Stimulated activated naive B cell treated with anti-CD40 and anti-IgM and Interleukin-4, amounts not matched to agents 10 μg/mL and 1 μg/mL and 100 μg/mL, for 72 hours (primary cell): Measurements from ENCODE around the gene ASXL1.
"Not testable (repeated sequence)": the region's sequence is repeated elsewhere in the genome, so short reads cannot be mapped to it uniquely, and the experiment has no call there.

Source experiments
- ATAC-seq, 2 donors: fragments of 150-1000 bp; cut with Tn5 transposase; replicated peaks; 2 replicates each; pipeline ENCODE4 v1.10.0; 2021; ENCODE audit warnings: moderate library complexity in 1 of 2
- DNase-seq: peaks from one replicate; pipeline ENCODE4 v3.0.0; 2021
- H3K27ac Mint-ChIP-seq: one replicate; pipeline ENCODE4 v1.8.0; 2022; ENCODE audit warnings: mild to moderate bottlenecking, mixed read lengths
- H3K27me3 Mint-ChIP-seq, 2 donors: one replicate each; pipeline ENCODE4 v1.8.0; 2022; ENCODE audit warnings: mixed read lengths in 2 of 2
- H3K36me3 Mint-ChIP-seq, 2 donors: one replicate each; pipeline ENCODE4 v1.8.0; 2022; ENCODE audit warnings: mixed read lengths in 2 of 2, mild to moderate bottlenecking in 1 of 2
- H3K4me1 Mint-ChIP-seq, 2 donors: one replicate each; pipeline ENCODE4 v1.8.0; 2022; ENCODE audit warnings: mixed read lengths in 2 of 2, mild to moderate bottlenecking in 1 of 2
- H3K4me3 Mint-ChIP-seq, 2 donors: one replicate each; pipeline ENCODE4 v1.8.0; 2022; ENCODE audit warnings: mild to moderate bottlenecking in 2 of 2, mixed read lengths in 2 of 2, moderate library complexity in 1 of 2
- H3K9me3 Mint-ChIP-seq, 2 donors: one replicate each; pipeline ENCODE4 v1.8.0; 2022; ENCODE audit warnings: mixed read lengths in 2 of 2, mild to moderate bottlenecking in 1 of 2

ASXL1 gene

GRCh38 chr20:32457479-32457986 is 99.4 kb downstream of the ASXL1 start:
- Mint-ChIP-seq H3K9me3 (no peaks in the 10 kb centered on the region), H3K27me3 (peaks cover 5 to 8% of the 10 kb centered on the region in 2 donors), H3K4me3 (peak overlapping the region; percentile 40 to 73), H3K4me1 (peaks cover 18 to 19% of the 10 kb centered on the region in 2 donors), H3K36me3 (no peaks in the 10 kb centered on the region), H3K27ac (no peak overlapping the region)
- ATAC-seq (peak; percentile 74 to 75), DNase-seq (peak; percentile 18)

- H3K27ac Mint-ChIP-seq: peak overlapping the region; percentile 9
- DNase-seq: no peak
- no peaks in the 10 kb centered on the region for H3K36me3 Mint-ChIP-seq
- H3K4me3 Mint-ChIP-seq: peak overlapping the region; percentile 40 to 73
- H3K9me3 Mint-ChIP-seq: no peaks in the 10 kb centered on the region
- H3K27me3 Mint-ChIP-seq: peaks cover 5 to 8% of the 10 kb centered on the region in 2 donors
- peaks cover 14 to 19% of the 10 kb centered on the region in 2 donors for H3K4me1 Mint-ChIP-seq
- ATAC-seq: no peak
Observed at GRCh38 chr20:32458061-32458836, 100.1 kb downstream of the ASXL1 start.

GRCh38 chr20:32458837-32459220 is 100.7 kb downstream of the ASXL1 start:
- ATAC-seq (no peak), DNase-seq (no peak)
- Mint-ChIP-seq H3K4me1 (peaks cover 14 to 16% of the 10 kb centered on the region in 2 donors), H3K4me3 (no peak overlapping the region), H3K27ac (no peak overlapping the region), H3K36me3 (no peaks in the 10 kb centered on the region), H3K9me3 (no peaks in the 10 kb centered on the region), H3K27me3 (peaks cover 5 to 8% of the 10 kb centered on the region in 2 donors)

DNA sequence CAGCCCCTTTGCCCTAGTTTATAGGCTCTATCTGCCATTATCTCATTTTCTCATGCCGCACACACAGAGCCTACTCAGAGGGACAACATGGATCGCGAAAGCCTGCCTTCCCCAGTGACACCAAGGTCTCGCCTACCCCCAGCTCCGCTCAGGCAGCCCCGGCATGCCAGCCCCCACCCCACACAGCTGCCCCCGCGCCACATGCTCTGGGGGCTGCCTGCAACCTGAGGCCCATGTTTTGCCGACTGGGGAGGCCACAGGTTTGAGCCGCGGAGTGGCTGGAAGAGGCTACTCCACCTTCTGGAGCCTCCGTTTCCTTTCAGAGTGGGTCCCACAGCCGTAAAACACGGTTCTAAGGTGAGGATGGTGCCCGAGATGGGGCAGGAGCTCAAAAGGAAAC is 102.1 kb downstream of the ASXL1 start:
- H3K4me3 Mint-ChIP-seq: no peak overlapping the region
- no peak for ATAC-seq
- H3K27me3 Mint-ChIP-seq: peaks cover 5 to 8% of the 10 kb centered on the region in 2 donors
- DNase-seq: no peak
- no peaks in the 10 kb centered on the region for H3K36me3 Mint-ChIP-seq
- peaks cover 10 to 14% of the 10 kb centered on the region in 2 donors for H3K4me1 Mint-ChIP-seq
- no peaks in the 10 kb centered on the region for H3K9me3 Mint-ChIP-seq
- no peak overlapping the region for H3K27ac Mint-ChIP-seq

- no peak for DNase-seq
- Mint-ChIP-seq H3K36me3 (no peaks in the 10 kb centered on the region), H3K9me3 (no peaks in the 10 kb centered on the region), H3K27me3 (peaks cover 5 to 8% of the 10 kb centered on the region in 2 donors), H3K4me1 (peaks cover 9 to 14% of the 10 kb centered on the region in 2 donors), H3K4me3 (no peak overlapping the region), H3K27ac (no peak overlapping the region)
- no peak for ATAC-seq
Observed at GRCh38 chr20:32460683-32461320, 102.7 kb downstream of the ASXL1 start.

DNA sequence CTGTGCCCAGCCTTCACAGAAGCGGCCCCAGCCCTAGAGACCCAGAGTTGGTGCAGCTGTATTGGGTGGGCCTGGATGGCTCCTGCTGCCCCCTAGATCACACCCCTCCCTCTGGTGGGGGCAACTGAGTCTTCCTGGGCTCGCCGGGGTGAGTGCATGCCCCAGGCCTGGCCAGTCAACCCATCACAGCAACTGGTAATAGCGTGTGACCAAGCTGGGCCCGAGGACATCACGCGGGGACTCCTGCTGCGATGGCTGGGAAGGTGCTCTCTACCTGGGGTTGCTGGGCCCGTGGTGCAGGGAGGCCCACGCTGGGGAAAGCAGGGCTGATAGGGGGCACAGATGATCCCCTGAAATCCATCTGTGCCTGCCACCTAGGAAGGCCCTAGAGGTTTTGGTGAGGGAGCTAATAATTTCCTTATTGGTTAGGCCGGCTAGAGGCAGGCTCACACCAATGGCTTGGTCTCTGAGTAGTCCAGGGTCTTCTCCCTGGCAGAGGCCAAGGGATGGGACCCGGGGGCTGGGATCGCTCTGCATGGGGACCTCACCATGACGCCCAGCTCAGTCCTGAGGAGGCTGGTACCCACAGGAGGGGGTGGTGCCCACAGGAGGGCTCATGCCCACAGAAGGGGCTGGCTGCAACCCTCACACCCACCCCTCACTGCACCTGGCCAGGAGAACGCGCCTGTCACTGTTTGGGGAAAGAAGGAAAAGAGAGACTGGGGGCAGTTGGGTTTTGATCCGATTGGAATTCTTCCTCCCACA is 103.9 kb downstream of the ASXL1 start:
- Mint-ChIP-seq H3K4me3 (no peak overlapping the region), H3K9me3 (no peaks in the 10 kb centered on the region), H3K27ac (peak overlapping the region; percentile 65), H3K4me1 (peaks cover 8 to 14% of the 10 kb centered on the region in 2 donors), H3K27me3 (peaks cover 5 to 8% of the 10 kb centered on the region in 2 donors), H3K36me3 (no peaks in the 10 kb centered on the region)
- DNase-seq (no peak), ATAC-seq (no peak)

DNA sequence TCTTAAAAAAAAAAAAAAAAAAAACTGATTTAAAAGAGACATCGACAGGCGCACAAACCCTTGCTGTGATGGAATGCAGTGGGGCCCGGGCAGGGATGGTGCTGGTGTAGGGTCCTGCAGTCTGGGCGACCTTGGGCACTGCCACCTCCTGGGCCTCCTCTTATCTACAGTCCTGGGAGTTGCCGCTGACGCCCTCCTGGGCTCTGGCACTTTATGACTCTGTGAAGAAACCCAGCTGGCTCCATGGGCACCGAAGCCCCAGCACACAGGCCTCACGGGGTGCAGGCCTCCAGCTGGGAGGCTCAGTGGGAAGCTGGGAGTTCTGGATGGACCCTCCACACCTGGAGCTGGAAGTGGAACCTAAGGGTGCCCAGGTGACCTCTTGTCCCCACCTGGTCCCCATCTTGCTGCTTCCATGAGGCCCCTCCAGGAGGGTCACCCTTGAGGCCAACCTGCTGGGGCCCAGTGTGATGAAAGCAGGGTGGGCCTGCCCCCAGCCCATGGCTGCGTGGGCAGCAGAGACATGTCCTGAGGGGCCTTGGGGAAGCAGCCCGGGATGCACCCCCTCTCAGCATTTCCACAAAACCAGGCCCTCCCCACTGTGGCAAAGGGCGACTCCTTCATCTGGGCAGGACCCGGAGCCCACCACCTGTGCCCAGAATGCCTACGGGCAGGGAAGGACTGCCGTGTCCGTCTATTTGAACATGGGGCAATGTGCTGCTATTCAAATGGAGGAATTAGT is 104.9 kb downstream of the ASXL1 start:
- Mint-ChIP-seq H3K27me3 (peaks cover 5 to 7% of the 10 kb centered on the region in 2 donors), H3K4me3 (no peak overlapping the region), H3K36me3 (no peaks in the 10 kb centered on the region), H3K9me3 (no peaks in the 10 kb centered on the region), H3K4me1 (peaks cover 10 to 15% of the 10 kb centered on the region in 2 donors), H3K27ac (no peak overlapping the region)
- DNase-seq (no peak), ATAC-seq (no peak)

GRCh38 chr20:32463642-32464400 is 105.7 kb downstream of the ASXL1 start:
- Mint-ChIP-seq H3K4me1 (peaks cover 5 to 8% of the 10 kb centered on the region in 2 donors), H3K27ac (no peak overlapping the region), H3K9me3 (no peaks in the 10 kb centered on the region), H3K4me3 (no peak overlapping the region), H3K36me3 (no peaks in the 10 kb centered on the region), H3K27me3 (no peaks in the 10 kb centered on the region)
- no peak for DNase-seq
- ATAC-seq: no peak

GRCh38 chr20:32464401-32465091 is 106.4 kb downstream of the ASXL1 start:
- Mint-ChIP-seq H3K27me3 (no peaks in the 10 kb centered on the region), H3K9me3 (no peaks in the 10 kb centered on the region), H3K4me1 (peaks cover 5 to 8% of the 10 kb centered on the region in 2 donors), H3K4me3 (no peak overlapping the region), H3K36me3 (no peaks in the 10 kb centered on the region), H3K27ac (peak overlapping the region; percentile 20)
- DNase-seq: no peak
- no peak for ATAC-seq

- H3K4me3 Mint-ChIP-seq: no peak overlapping the region
- no peak for DNase-seq
- no peak overlapping the region for H3K27ac Mint-ChIP-seq
- no peak for ATAC-seq
- H3K9me3 Mint-ChIP-seq: no peaks in the 10 kb centered on the region
- H3K27me3 Mint-ChIP-seq: no peaks in the 10 kb centered on the region
- peaks cover 7 to 12% of the 10 kb centered on the region in 2 donors for H3K4me1 Mint-ChIP-seq
- H3K36me3 Mint-ChIP-seq: no peaks in the 10 kb centered on the region
Observed at GRCh38 chr20:32465092-32465900, 107.2 kb downstream of the ASXL1 start.

DNA sequence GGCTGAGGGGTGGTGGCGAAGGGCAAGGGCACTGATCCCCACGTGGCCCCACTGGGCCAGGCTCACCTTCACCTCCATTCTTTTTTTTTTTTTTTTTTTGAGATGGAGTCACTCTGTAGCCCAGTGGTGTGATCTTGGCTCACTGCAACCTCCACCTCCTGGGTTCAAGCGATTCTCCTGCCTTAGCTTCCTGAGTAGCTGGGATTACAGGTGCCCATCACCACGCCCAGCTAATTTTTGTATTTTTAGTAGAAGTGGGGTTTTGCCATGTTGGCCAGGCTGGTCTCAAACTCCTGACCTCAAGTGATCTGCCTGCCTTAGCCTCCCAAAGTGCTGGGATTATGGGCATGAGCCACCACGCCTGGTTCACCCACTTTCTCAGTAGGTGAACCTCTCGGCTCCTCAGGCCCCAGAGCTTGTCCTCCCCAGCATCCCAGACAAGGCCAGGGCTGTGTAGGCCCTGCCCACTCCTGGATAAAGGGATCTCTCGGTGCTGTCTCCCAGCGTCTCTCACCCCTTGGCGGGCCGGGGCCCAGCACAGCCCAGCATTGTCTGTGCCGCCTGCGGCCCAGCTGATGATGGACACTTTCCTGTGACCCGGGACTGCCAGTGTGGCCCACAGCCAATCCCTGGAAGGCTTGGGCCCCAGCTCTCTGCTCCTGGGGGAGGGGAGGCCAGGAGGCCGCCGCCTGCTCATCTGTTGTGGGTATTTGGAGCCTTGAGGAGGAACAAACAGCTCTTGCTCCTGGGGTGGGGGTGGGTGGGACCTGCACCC is 108.0 kb downstream of the ASXL1 start:
- not testable (repeated sequence) for H3K27me3 Mint-ChIP-seq, H3K36me3 Mint-ChIP-seq, H3K9me3 Mint-ChIP-seq, ATAC-seq, H3K4me3 Mint-ChIP-seq, DNase-seq
- Mint-ChIP-seq H3K27ac (peak overlapping the region; percentile 31), H3K4me1 (peaks cover 7 to 15% of the 10 kb centered on the region in 2 donors)
